ENCODE data around the gene LSAMP. TPM values are rescaled to one million over a fixed set of nuclear protein-coding genes. Genes with fewer than 3 reads are reported as not detected.

The LSAMP gene
- total and polyA plus RNA-seq, 2 donors (not counting 3 experiments of a cell fraction or from before 2014, with no cell fraction given) = not detected

DNA sequence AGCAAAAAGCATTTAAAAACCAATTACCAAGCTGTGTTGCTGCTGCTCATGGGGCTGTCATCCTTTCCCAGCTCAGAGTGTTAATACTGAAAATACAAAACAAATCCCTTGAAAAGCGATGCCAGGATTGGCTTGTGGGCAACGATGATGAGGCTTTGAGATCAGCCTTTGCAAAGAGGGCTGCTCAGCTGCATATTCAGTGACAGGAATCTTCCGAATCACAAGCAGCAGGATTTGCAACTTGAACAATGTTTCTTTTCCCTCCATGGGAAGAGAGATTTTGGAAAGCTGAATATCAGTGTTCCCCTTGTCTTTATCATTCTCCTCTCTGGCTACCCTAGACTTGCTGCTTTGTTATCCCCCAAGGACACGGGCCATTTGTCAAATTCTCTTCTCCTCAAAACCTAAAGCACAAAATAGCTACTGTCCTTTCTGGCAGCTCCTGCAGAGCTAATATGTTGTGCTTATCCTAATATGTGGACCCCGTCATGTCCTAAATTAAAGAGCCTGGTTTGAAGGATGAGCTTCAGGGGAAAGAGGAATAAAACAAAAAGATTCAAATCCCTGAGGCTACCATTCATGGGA lies 446.2 kb downstream of the LSAMP start:
- no peak overlapping the region for H3K9ac ChIP-seq (replicated peaks; ENCODE audit: extremely low read depth, insufficient read depth, low read length)
- no peak overlapping the region for H3K4me2 ChIP-seq (ENCODE audit: insufficient read depth, low read length)
- dilution Hi-C loops (cut with MboI; ENCODE audit: extremely low pct_ligation_motif_present, low sequenced_read_pairs) (no loop called here), intact Hi-C loops (cut with micrococcal nuclease) (no loop called here)
- H3K79me2 ChIP-seq (ENCODE audit: control insufficient read depth, insufficient read depth, low read length) = no peaks in the 10 kb centered on the region
- H3K27me3 ChIP-seq (ENCODE audit: control insufficient read depth in 2 of 2, insufficient read depth in 2 of 2, low read length in 2 of 2) = no peaks in the 10 kb centered on the region
- no TSS peak for BruUV-seq (replicated peaks)
- no peaks in the 10 kb centered on the region for H3K9me1 ChIP-seq (replicated peaks; ENCODE audit: control insufficient read depth, extremely low read depth, insufficient read depth, low read length)
- ChIA-PET CTCF (no interaction called here), POLR2A (no interaction called here)
- no peak for FAIRE-seq
- no peaks in the 10 kb centered on the region for H4K20me1 ChIP-seq (replicated peaks; ENCODE audit: control insufficient read depth, extremely low read depth, insufficient read depth, low read length)
- no peaks in the 10 kb centered on the region for H3K36me3 ChIP-seq (ENCODE audit: control insufficient read depth in 2 of 2, extremely low read depth in 1 of 2, insufficient read depth in 2 of 2, low read length in 2 of 2)
- no peaks in the 10 kb centered on the region for H3K9me3 ChIP-seq (replicated peaks; ENCODE audit: control insufficient read depth, insufficient read depth, low read length)
- no peak overlapping the region for H2AFZ ChIP-seq (ENCODE audit: low read depth, low read length)
- no peak for DNase-seq (ENCODE audit: low read depth, low spot score)
- TF ChIP-seq JUN (IDR thresholded peaks at IDR 0.05; ENCODE audit: borderline replicate concordance, insufficient read depth, insufficient read length, low read depth) (no peak), EZH2 (IDR thresholded peaks at IDR 0.05; ENCODE audit: borderline replicate concordance, low read depth, low read length, severe bottlenecking) (no peak), FOS (IDR thresholded peaks at IDR 0.05; ENCODE audit: borderline replicate concordance, insufficient read depth, low read length) (no peak), POLR2A (IDR thresholded peaks at IDR 0.05; ENCODE audit: low read depth, low read length) (no peak)
- TF ChIP-seq, protein P1, sequence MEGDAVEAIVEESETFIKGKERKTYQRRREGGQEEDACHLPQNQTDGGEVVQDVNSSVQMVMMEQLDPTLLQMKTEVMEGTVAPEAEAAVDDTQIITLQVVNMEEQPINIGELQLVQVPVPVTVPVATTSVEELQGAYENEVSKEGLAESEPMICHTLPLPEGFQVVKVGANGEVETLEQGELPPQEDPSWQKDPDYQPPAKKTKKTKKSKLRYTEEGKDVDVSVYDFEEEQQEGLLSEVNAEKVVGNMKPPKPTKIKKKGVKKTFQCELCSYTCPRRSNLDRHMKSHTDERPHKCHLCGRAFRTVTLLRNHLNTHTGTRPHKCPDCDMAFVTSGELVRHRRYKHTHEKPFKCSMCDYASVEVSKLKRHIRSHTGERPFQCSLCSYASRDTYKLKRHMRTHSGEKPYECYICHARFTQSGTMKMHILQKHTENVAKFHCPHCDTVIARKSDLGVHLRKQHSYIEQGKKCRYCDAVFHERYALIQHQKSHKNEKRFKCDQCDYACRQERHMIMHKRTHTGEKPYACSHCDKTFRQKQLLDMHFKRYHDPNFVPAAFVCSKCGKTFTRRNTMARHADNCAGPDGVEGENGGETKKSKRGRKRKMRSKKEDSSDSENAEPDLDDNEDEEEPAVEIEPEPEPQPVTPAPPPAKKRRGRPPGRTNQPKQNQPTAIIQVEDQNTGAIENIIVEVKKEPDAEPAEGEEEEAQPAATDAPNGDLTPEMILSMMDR (IDR thresholded peaks at IDR 0.05; ENCODE audit: extremely low read depth in 1 of 2, insufficient read depth in 1 of 2, low read depth in 1 of 2, low read length in 2 of 2) = no peak
- no peak overlapping the region for H3K4me3 ChIP-seq (replicated peaks in 1 of 3; ENCODE audit: insufficient read depth in 1 of 3, low read depth in 1 of 3, low read length in 3 of 3)
- no peak overlapping the region for H3K27ac ChIP-seq (ENCODE audit: insufficient read depth, low read depth, low read length)
- H3K4me1 ChIP-seq (ENCODE audit: control insufficient read depth, extremely low read depth, insufficient read depth, low read length) = no peaks in the 10 kb centered on the region
